Ovary (tissue), 3 donors: ENCODE measurements around the gene ME1.

Experiments used
- CTCF ChIP-seq, 3 donors: fragments of 450-650 bp in 2 of 3; fragments of 200-600 bp in 1 of 3; IDR thresholded peaks; one replicate each; pipeline versions ENCODE4 v1.5.1 to v1.8.0; 2016 to 2022; ENCODE audit warnings: antibody characterized with exemption in 3 of 3, mild to moderate bottlenecking in 1 of 3
- EP300 ChIP-seq: sonication (generic); formaldehyde crosslinking; IDR thresholded peaks from one replicate; pipeline ENCODE4 v1.6.1; 2017; ENCODE audit warnings: antibody characterized with exemption
- donor health status: DM: no; HTN: no; CAD: no.

- no peak for TF ChIP-seq CTCF (IDR thresholded peaks at IDR 0.05)
- TF ChIP-seq EP300: no peak
Observed at GRCh38 chr6:83180426-83180950, 250.4 kb downstream of the ME1 start.
